Fibroblast of skin of right biceps (primary cell): ENCODE results near the gene SLC39A9.

Experiments
- DNase-seq: peaks from one replicate; pipeline ENCODE4 v3.0.0-alpha.2; 2013

The SLC39A9 gene

DNA sequence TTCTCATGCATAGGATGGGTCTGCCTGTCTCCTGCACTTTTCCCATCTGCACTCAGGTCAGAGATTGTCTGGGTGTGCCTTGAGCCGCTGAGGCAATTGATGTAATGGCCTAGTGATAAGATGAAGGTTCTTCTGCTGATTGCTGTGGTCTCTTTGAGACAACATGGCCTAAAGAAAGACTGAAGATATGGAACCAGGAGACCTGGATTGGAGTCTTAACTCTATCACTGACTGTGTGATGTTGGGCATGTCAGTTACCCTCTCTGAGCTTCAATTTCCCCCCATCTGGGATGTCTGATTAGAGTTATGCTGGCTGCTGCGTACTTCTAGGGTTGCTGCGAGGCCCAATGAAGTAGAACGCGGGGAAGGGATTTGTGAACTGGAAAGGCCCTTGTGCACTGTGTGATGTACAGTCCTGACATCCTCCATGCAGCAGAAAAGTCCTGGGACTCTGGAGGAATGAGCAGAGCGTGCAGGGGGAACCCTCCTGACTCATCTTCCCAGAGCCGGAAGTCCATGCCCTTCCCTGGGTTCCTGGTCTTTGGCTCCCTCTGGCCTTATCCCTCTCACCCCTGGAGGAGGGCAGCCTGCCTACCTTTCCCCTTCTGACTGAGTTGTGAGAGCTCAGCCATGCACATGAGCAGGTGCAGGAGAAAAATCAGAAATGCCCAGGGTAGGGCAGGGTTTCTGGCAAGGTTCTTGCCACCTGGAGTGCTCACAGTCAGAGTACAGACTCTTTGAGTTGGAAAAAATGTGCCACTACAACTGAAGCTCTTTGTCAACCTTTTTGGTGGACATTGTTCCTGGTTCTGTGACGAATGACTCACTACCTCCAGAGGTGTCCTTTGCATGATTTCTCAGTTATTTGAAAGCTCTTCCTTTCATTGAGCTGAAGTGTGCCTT is 107.1 kb downstream of the SLC39A9 start:
- DNase-seq, result no peak

DNA sequence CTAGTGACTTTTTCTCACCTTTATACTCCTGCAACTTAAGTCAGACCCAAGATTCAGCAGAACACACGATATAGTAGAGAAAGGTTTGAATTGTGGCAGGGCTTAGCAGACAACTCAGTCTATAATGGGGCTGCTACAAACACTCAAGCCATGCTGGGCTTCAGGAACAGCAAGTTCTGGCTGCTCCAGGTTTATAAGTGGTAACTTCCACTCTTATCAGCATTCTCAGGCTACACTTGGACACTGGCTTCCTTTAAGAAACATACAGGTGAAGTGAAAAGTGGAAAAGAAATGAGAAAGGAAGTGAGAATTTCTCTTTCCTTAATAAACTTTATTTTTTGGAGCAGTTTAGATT is 107.7 kb downstream of the SLC39A9 start:
- DNase-seq, result no peak
